HEK293 (cell line): ENCODE data around the gene HES1.

Experiments
- CTCF ChIA-PET: fragments of 350-600 bp; formaldehyde crosslinking; extraction: SDS; loops from one replicate; lab custom pipeline; 2021; ENCODE audit warnings: antibody characterized with exemption; lab: Yijun Ruan, JAX
- POLR2A ChIA-PET: fragments of 300-600 bp; formaldehyde crosslinking; extraction: SDS; loops from one replicate; lab custom pipeline; 2020; ENCODE audit warnings: antibody characterized with exemption, inconsistent platforms; lab: Yijun Ruan, JAX
- H3K27ac ChIP-seq: fragments of 200-500 bp; sonication (Bioruptor generic); 2 replicates; pipeline ENCODE4 v1.5.1; 2014; ENCODE audit warnings: low read depth, low read length, control low read depth, inconsistent platforms; ENCODE audit errors: extremely low read depth
- H3K36me3 ChIP-seq, 2 experiments: fragments of 200-500 bp in 1 of 2; sonication (Bioruptor generic) in 1 of 2; 1 replicate in 1 of 2; 2 replicates in 1 of 2; pipeline ENCODE4 v1.5.1; 2014 to 2017; ENCODE audit warnings: inconsistent platforms in 2 of 2, low read length in 2 of 2; ENCODE audit not compliant: control insufficient read depth in 2 of 2, insufficient read depth in 1 of 2
- H3K4me1 ChIP-seq: fragments of 200-500 bp; sonication (Bioruptor generic); 2 replicates; pipeline ENCODE4 v1.5.1; 2014; ENCODE audit warnings: mild to moderate bottlenecking, low read length, inconsistent platforms; ENCODE audit not compliant: control insufficient read depth, insufficient read depth
- H3K4me3 ChIP-seq: 2 replicates; pipeline ENCODE4 v1.5.1; 2011; ENCODE audit warnings: low read depth, mild to moderate bottlenecking, control low read depth, low read length, moderate library complexity
- H3K9me3 ChIP-seq: fragments of 200-500 bp; sonication (Bioruptor generic); 2 replicates; pipeline ENCODE4 v1.5.1; 2014; ENCODE audit warnings: low read depth, low read length, inconsistent platforms; ENCODE audit not compliant: control insufficient read depth, insufficient read depth
- CTCF ChIP-seq: fragments of 450-650 bp; formaldehyde crosslinking; IDR thresholded peaks from 2 replicates; pipeline ENCODE4 v1.5.1; 2016; ENCODE audit warnings: missing biosample characterization, missing genetic modification characterization
- FEZF1 ChIP-seq: fragments of 450-650 bp; formaldehyde crosslinking; IDR thresholded peaks from 2 replicates; pipeline ENCODE4 v1.5.1; 2016; ENCODE audit warnings: missing biosample characterization, missing genetic modification characterization
- GFI1B ChIP-seq: fragments of 450-650 bp; formaldehyde crosslinking; IDR thresholded peaks from 2 replicates; pipeline ENCODE4 v1.5.1; 2016; ENCODE audit warnings: missing biosample characterization, missing genetic modification characterization
- GLIS2 ChIP-seq: fragments of 450-650 bp; formaldehyde crosslinking; IDR thresholded peaks from 2 replicates; pipeline ENCODE4 v1.5.1; 2016; ENCODE audit warnings: missing biosample characterization, missing genetic modification characterization
- HOXD13 ChIP-seq: sonication (generic); formaldehyde crosslinking; IDR thresholded peaks from 2 replicates; pipeline ENCODE4 v1.8.0; 2022; ENCODE audit warnings: missing genetic modification reagents, borderline replicate concordance
- KLF10 ChIP-seq: fragments of 450-650 bp; IDR thresholded peaks from 2 replicates; pipeline ENCODE4 v1.5.1; 2018; ENCODE audit warnings: missing biosample characterization, mild to moderate bottlenecking, missing genetic modification characterization
- KLF9 ChIP-seq: fragments of 450-650 bp; formaldehyde crosslinking; IDR thresholded peaks from 2 replicates; pipeline ENCODE4 v1.5.1; 2016; ENCODE audit warnings: missing biosample characterization, missing genetic modification characterization, low read depth
- PRDM4 ChIP-seq: fragments of 450-650 bp; formaldehyde crosslinking; IDR thresholded peaks from 2 replicates; pipeline ENCODE4 v1.5.1; 2017; ENCODE audit warnings: missing biosample characterization, missing genetic modification characterization
- SP7 ChIP-seq: fragments of 450-650 bp; formaldehyde crosslinking; IDR thresholded peaks from 2 replicates; pipeline ENCODE4 v1.5.1; 2016; ENCODE audit warnings: missing biosample characterization, missing genetic modification characterization
- TSHZ1 ChIP-seq: fragments of 450-650 bp; formaldehyde crosslinking; IDR thresholded peaks from 2 replicates; pipeline ENCODE4 v1.5.1; 2016; ENCODE audit warnings: missing biosample characterization, missing genetic modification characterization, borderline replicate concordance
- ZBTB48 ChIP-seq: fragments of 450-650 bp; formaldehyde crosslinking; IDR thresholded peaks from 2 replicates; pipeline ENCODE4 v1.5.1; 2016; ENCODE audit warnings: missing biosample characterization, missing genetic modification characterization
- ZBTB6 ChIP-seq: fragments of 450-650 bp; formaldehyde crosslinking; IDR thresholded peaks from 2 replicates; pipeline ENCODE4 v1.5.1; 2017; ENCODE audit warnings: missing biosample characterization, missing genetic modification characterization
- ZBTB7A ChIP-seq: fragments of 450-650 bp; formaldehyde crosslinking; IDR thresholded peaks from 2 replicates; pipeline ENCODE4 v1.5.1; 2016; ENCODE audit warnings: low read depth, missing biosample characterization, missing genetic modification characterization
- ZBTB8A ChIP-seq: fragments of 450-650 bp; formaldehyde crosslinking; IDR thresholded peaks from 2 replicates; pipeline ENCODE4 v1.5.1; 2016; ENCODE audit warnings: missing biosample characterization, missing genetic modification characterization
- ZEB2 ChIP-seq: fragments of 450-650 bp; formaldehyde crosslinking; IDR thresholded peaks from 2 replicates; pipeline ENCODE4 v1.5.1; 2016; ENCODE audit warnings: missing biosample characterization, missing genetic modification characterization
- ZFHX2 ChIP-seq: fragments of 450-650 bp; formaldehyde crosslinking; conservative IDR thresholded peaks from 2 replicates; pipeline ENCODE4 v1.5.1; 2016; ENCODE audit warnings: missing biosample characterization, missing genetic modification characterization
- ZFP3 ChIP-seq: fragments of 450-650 bp; formaldehyde crosslinking; IDR thresholded peaks from 2 replicates; pipeline ENCODE4 v1.5.1; 2016; ENCODE audit warnings: low read depth, missing biosample characterization, missing genetic modification characterization
- ZFP37 ChIP-seq: fragments of 450-650 bp; formaldehyde crosslinking; IDR thresholded peaks from 2 replicates; pipeline ENCODE4 v1.5.1; 2016; ENCODE audit warnings: missing biosample characterization, missing genetic modification characterization
- ZNF2 ChIP-seq: fragments of 450-650 bp; formaldehyde crosslinking; IDR thresholded peaks from 2 replicates; pipeline ENCODE4 v1.5.1; 2016; ENCODE audit warnings: missing biosample characterization, missing genetic modification characterization
- ZNF311 ChIP-seq: fragments of 450-650 bp; formaldehyde crosslinking; IDR thresholded peaks from 2 replicates; pipeline ENCODE4 v1.5.1; 2017; ENCODE audit warnings: missing biosample characterization, missing genetic modification characterization, borderline replicate concordance
- ZNF585B ChIP-seq: fragments of 450-650 bp; formaldehyde crosslinking; IDR thresholded peaks from 2 replicates; pipeline ENCODE4 v1.5.1; 2016; ENCODE audit warnings: missing biosample characterization, missing genetic modification characterization
- ZNF623 ChIP-seq: fragments of 450-650 bp; formaldehyde crosslinking; IDR thresholded peaks from 2 replicates; pipeline ENCODE4 v1.5.1; 2016; ENCODE audit warnings: missing biosample characterization, missing genetic modification characterization
- ZNF654 ChIP-seq: fragments of 450-650 bp; formaldehyde crosslinking; IDR thresholded peaks from 2 replicates; pipeline ENCODE4 v1.5.1; 2016; ENCODE audit warnings: low read depth, missing biosample characterization, missing genetic modification characterization
- ZNF660 ChIP-seq: fragments of 450-650 bp; IDR thresholded peaks from 2 replicates; pipeline ENCODE4 v1.5.1; 2018; ENCODE audit warnings: missing biosample characterization, mild to moderate bottlenecking, missing genetic modification characterization
- ZNF701 ChIP-seq: fragments of 450-650 bp; formaldehyde crosslinking; IDR thresholded peaks from 2 replicates; pipeline ENCODE4 v1.5.1; 2016; ENCODE audit warnings: missing biosample characterization, missing genetic modification characterization
- ZNF76 ChIP-seq: fragments of 450-650 bp; formaldehyde crosslinking; IDR thresholded peaks from 2 replicates; pipeline ENCODE4; 2016; ENCODE audit warnings: low read depth, missing biosample characterization, missing genetic modification characterization, borderline replicate concordance
- ZXDB ChIP-seq: fragments of 450-650 bp; formaldehyde crosslinking; IDR thresholded peaks from 2 replicates; pipeline ENCODE4 v1.5.1; 2016; ENCODE audit warnings: missing biosample characterization, missing genetic modification characterization

Gene HES1

GRCh38 chr3:194135806-194136518 is at the start of gene HES1:
TSS of gene HES1 (plus strand) at chr3:194136148. CDS start at chr3:194136381, 233 bp downstream.
- peak within 1 kb of the TSS; percentile 93 for H3K4me3 ChIP-seq
- H3K9me3 ChIP-seq: no peaks in the 10 kb centered on the region
- H3K27ac ChIP-seq: peak within 1 kb of the TSS; percentile 100
- peaks cover 5% of the 10 kb centered on the region for H3K4me1 ChIP-seq
- CTCF ChIA-PET: interaction anchor here (0.7 to 5.1 kb wide), 5 partner anchors 65 to 406 kb away, joined by 3 to 21 read pairs (median 4); no protein-coding TSS in a partner anchor
- H3K36me3 ChIP-seq: peaks cover 5 to 26% of the 10 kb centered on the region in 2 experiments; a peak in 2 of 3 replicates
- POLR2A ChIA-PET: interaction anchor here (0.6 to 9.5 kb wide), 20 partner anchors 12 to 415 kb away, joined by 3 to 145 read pairs (median 4); no protein-coding TSS in a partner anchor
- TF ChIP-seq GFI1B (tag by site-specific recombination) (peak; percentile 82; the same call in 1 of the 2 replicates), ZNF623 (tag by site-specific recombination) (no peak), ZBTB48 (tag by site-specific recombination) (peak; percentile 94), PRDM4 (tag by site-specific recombination) (peak; percentile 77), ZNF585B (tag by site-specific recombination) (peak; percentile 78), ZFP3 (tag by site-specific recombination) (0 out of 2 replicates have a peak, but pooled peaks have one; percentile 6), ZFP37 (tag by site-specific recombination) (0 out of 2 replicates have a peak, but pooled peaks have one; percentile 21), ZNF311 (no peak), ZBTB6 (tag by site-specific recombination) (no peak), ZXDB (peak; percentile 42), TSHZ1 (tag by site-specific recombination) (peak; percentile 80; the same call in 1 of the 2 replicates), HOXD13 (CRISPR knock-in tag) (0 out of 2 replicates have a peak, but pooled peaks have one; percentile 13), ZNF2 (tag by site-specific recombination) (peak; percentile 74; the same call in 1 of the 2 replicates), ZFHX2 (tag by site-specific recombination) (0 out of 2 replicates have a peak, but pooled peaks have one; percentile 6), SP7 (peak; percentile 54), ZEB2 (tag by site-specific recombination) (peak; percentile 79), ZNF701 (tag by site-specific recombination) (no peak), CTCF (tag by site-specific recombination) (no peak), GLIS2 (peak; percentile 56), ZBTB7A (tag by site-specific recombination) (peak; percentile 8; the same call in 1 of the 2 replicates), KLF10 (peak; percentile 63; the same call in 1 of the 2 replicates), ZNF660 (tag by site-specific recombination) (peak; percentile 95), ZNF76 (tag by site-specific recombination) (0 out of 2 replicates have a peak, but pooled peaks have one; percentile 27), ZNF654 (tag by site-specific recombination) (no peak; the same call in 1 of the 2 replicates), ZBTB8A (no peak), KLF9 (tag by site-specific recombination) (peak; percentile 53; the same call in 1 of the 2 replicates), FEZF1 (tag by site-specific recombination) (peak; percentile 67; the same call in 1 of the 2 replicates)
